HG02571 (cell line): ENCODE data around the gene ATG3.
"Not testable (repeated sequence)": the region's sequence is repeated elsewhere in the genome, so short reads cannot be mapped to it uniquely, and the experiment has no call there.

Experiments used
- ATAC-seq: cut with Tn5 transposase; IDR thresholded peaks from one replicate; pipeline ENCODE4 v1.9.1; 2021; ENCODE audit warnings: mild to moderate bottlenecking, moderate library complexity; ENCODE audit not compliant: unreplicated experiment

The ATG3 gene

DNA sequence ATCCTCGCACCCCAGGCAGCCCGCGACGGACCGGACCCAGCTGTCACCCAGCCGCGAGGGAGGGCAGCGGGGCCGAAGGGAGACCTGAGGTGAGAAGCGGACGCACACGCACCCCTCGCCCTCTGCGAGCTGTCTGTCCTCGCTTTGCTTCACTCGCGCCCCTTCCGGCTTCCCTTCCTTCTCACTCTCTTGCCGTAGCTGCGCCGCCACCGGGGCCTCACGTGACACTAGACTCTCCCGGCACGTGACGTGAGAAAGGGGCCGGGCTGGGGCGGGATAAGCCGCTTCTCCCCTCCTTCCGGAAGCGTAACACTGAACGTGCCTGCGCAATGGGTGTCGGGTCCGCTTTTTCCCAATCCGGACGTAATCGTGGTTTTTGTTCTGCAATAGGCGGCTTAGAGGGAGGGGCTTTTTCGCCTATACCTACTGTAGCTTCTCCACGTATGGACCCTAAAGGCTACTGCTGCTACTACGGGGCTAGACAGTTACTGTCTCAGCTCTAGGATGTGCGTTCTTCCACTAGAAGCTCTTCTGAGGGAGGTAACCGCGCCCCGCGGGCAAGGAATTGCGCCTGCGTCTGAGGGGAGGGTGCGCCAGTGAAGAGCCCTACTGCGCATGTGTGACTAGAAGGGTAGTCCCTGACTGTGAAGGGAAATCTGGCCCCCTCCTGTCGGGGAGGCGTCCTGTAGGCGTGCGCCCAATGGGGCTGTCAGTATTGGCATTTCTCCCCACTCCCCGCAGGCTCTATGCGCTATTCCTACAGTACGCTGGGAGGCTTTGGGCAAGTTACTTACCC, at the start of gene ATG3, which contains the start of gene SLC35A5:
Gene ATG3, minus strand, starts transcription at position 229 of the 796 bp plus-strand sequence. CDS start 434 bp downstream, outside the sequence.
Gene SLC35A5, plus strand, starts transcription at position 312 of the 796 bp plus-strand sequence. CDS start 1,359 bp downstream, outside the sequence.
- peak; percentile 74 for ATAC-seq

DNA sequence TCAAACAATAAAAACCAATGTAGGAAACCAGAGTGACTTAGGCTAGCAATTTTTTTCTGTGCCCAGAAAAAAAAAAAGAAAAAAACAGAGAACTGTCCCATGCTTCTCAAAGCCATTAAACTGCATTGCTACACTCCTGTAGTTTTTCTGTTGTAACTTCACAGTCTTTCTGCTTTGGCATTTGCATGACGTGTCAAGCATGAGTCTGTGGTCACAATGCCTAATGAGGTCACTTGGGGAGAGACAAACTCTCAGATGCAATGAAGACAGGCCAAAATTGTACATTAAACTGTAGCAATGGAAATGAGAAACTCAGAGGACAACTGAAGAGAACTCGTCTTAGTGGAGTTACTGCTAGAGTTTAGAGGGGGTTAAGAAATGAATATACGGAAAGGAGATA, 48.4 kb upstream of the ATG3 start:
- no peak for ATAC-seq

DNA sequence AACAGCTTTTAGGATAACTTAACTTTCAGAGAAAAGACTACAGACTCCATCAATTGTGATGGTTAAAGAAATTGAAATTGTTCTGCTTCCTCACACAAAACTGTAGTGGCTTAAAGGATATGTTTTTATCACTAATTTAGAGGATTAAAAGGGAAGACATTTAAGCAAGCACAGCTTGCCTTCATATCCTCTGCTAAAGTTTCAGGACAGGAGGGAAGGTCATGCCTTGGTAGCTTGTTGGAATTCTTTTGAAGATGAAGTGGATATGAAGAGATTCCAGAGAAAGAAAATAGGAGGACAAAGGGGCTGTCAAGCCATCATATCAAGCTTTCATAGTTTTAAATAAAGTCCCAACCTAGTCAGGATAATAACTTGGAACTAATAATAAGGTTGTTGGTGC, 46.1 kb upstream of the ATG3 start:
- ATAC-seq = no peak

DNA sequence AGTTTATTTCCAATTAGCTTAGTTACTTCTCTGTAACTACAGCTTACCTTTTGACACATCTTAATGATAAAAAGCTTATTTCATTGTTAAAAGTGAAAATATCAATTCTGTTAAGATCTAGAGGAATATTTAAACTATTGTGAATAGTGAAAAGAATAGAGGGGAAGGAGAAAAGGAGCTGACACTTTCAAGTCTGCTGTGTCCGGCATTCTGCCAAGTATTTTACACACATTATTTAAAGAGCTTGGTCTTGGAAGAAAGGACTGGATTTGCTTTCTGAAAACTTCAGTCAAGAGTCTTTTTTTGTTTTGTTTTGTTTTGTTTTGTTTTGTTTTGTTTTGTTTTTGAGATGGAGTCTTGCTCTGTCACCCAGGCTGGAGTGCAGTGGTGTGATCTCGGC, 44.3 kb upstream of the ATG3 start:
- no peak for ATAC-seq

DNA sequence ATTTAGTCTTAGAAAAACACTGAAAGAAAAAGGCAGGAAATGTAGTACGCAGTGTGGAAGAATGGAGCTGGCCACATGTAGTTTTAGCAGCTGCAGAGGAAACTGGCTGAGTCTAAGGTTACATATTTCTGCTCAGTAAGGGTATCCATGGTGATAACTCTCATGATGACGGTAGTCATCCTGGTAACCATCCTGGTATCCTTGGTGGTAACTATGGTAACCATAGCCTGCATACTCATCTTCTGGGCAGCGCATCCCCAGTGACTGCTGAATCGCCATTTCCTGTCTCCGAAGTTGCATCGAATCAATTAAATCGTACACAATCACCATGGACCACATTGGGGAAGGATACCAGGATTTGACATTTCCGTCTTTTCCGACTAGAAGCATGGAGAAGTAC, 43.5 kb upstream of the ATG3 start:
- ATAC-seq = no peak

DNA sequence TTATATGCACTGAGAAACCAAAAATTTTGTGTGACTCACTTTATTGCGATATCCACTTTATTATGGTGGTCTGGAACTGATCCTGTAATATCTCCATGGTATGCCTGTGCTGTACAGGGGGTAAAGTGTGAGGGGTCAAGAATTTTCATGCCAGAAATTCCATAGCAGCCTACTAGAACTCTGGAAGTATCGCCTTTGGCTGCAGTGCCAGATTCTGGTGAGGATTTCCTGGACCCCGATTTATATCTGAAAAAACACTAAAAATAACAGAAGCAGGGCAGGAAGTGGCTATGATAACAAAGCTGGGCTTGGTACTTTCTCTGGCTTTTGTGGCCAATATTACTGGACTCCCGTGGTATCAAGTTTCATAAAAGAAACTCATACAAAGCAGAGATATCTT, 42.8 kb upstream of the ATG3 start:
- ATAC-seq = no peak

DNA sequence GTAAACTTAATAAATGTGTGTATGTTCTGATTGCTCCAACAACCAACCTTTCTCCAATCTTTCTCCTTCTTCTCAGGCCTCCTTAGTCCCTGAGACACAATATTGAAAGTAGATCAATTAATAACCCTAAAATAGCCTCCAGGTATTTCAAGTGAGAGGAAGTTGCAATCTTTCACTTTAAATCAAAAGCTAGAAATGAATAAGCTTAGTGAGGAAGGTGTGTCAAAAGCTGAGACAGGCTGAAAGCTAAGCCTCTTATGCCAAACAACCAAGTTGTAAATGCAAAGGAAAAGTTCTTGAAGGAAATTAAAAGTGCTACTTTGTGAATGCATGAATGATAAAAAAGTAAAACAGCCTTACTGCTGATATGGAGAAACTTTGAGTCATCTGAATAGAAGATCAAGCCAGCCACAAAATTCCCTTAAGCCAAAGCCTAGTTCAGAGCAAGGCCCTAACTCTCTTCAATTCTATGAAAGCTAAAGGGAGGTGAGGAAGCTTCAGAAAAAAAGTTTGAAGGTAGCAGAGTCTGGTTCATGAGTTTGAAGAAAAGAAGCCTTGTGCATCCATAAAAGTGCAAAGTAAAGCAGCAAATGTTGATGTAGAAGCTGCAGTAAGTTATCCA, 40.6 kb upstream of the ATG3 start:
- no peak for ATAC-seq

DNA sequence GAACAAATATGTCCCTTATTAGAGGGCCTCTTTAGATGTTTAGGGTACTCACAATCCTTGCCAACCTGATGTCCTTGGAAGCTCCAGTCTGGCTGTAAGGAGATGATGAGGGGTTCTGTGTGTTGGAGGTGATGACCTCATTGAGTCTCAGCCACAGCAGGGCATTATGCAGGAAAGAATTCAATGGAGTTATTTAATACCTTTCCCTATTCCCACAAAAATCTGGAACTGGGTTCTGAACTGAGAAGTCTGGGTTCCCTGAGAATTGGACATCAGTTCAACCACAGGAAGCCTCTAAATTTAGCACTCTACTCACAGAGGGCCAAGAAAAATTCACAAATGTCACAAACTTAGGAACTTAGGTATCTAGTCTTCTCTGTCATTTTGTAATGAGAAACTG, 37.0 kb upstream of the ATG3 start:
- ATAC-seq = no peak

DNA sequence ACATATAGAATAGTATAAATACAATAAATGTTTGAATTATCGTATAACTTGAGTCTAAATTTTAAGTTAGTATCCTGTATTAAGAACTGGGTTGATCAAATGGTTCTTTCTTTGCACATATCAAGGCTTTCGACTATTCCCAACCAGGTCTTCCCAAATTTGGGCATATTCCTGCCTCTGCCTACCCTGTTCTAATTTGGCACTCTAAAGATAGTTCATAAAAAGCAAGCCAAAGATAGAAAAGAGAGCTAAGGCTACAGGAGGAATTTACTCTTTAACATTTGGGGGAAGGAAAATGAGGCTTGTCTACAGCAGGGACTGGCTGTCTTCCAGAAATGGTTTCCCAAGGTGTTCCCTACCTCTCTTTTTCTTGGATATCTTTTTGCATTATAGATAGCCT, 36.2 kb upstream of the ATG3 start:
- no peak for ATAC-seq

DNA sequence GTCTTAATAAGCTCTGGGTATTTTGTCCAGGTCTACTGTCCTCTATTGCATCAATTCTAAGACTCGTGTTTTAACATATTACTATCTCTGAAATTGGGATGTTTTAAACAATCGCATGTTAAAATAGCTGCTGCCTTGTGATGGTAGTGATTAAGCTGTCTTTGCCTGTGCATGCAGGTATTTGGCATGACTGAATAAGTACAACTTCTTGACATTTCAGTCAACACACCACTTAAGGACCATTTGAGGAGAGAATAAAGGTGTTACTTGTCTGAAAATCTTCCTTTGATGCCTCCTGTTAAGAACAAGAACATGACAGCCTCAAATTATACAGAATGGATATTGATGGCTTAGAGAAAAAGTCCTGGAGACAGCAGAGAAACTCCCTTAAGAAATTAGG, 33.1 kb upstream of the ATG3 start:
- no peak for ATAC-seq

DNA sequence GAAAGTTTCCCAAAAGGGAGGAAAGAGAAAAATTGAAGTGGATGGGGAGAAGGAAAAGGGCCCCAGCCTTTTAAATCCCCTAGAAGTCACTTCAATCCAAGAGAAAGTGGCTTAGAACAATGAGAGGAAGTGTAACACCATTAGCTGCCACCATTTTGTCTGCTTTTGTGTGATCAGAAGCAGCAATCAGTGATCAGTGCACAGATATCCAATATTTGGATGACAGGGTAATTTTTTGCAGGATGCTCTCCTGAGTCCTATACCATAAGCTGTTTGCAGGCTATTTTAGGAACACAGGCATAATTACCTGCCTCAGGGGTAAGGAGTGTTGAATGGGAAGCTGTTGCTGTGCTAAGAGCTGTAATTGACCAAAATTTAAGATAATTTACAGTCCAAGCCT, 31.5 kb upstream of the ATG3 start:
- no peak for ATAC-seq

DNA sequence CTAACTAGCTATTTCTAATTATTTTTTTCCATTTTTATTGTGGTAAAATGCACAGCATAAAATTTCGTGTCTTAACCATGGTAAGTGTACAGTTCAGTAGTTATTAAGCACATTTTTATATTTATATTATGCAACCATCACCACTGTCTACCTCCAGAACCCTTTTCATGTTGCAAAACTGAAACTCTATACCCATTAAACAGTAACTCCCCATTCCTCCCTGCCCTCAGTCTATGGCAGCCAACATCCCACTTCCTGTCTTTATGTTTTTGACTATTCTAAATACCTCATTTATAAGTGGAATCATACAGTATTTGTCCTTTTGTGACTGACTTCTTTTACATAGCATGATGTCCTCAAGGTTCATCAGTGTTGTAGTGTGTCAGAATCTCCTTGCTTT, 25.6 kb upstream of the ATG3 start:
- no peak for ATAC-seq

DNA sequence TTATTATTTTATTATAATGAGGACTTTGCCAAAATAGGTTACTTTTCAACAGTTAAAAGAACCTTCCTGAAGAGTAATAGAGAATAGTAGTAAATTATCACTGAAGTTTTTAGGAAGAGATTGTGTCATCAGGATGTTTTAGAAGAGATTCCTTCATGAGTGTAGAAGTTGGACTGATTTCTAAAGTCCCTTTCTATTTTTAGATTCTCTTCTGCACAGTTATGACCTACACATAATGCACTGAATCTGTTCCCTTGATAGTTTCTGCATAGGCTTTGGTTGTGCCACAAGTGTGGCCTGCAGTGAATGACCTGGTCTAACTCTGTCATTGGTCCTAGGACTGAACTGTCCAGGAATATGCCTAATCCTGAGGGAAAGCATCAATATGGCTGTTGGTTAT, 24.0 kb upstream of the ATG3 start:
- ATAC-seq = no peak

DNA sequence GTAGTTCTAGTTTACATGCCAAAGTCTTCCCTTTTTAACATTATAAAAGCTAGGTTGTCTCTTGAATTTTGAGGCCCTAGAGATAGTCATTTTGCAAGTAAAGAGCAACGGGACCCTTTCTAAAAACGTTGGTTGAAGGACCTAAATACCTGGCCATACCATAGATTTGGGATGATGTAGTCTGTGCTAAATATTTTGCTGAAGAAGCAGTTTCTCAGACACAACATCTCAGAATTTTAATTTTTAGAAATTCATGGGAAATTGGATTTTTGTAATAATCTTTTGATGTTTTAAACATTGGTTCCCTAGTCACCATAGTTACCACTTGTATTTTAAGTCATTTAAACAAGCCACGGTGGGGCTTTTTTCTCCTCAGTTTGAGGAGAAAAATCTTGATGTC, 21.3 kb upstream of the ATG3 start:
- no peak for ATAC-seq

DNA sequence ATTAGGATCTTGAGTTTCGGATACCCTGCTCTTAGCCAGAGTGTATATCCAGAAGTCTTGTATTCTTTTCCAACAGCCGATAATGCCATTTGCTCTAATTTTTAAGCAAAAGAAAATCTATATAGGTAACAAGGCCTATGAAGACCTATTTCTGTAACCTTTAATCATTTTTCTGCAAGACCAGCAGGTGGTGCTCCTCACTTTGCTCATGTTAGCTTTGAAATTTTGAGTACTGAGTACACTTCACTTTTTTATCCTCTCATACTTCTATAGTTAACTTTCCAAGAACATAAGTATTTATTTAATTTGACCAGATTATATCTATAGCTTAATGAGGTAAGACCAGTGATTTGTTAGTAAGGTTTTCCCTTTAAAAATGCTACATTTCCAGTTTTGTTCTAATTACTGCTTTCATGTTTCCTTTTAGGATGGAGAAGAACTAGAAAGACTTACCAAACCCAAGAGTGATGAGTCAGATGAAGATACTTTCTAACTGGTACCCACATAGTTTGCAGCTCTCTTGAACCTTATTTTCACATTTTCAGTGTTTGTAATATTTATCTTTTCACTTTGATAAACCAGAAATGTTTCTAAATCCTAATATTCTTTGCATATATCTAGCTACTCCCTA, 20.6 kb upstream of the ATG3 start:
- ATAC-seq = no peak

DNA sequence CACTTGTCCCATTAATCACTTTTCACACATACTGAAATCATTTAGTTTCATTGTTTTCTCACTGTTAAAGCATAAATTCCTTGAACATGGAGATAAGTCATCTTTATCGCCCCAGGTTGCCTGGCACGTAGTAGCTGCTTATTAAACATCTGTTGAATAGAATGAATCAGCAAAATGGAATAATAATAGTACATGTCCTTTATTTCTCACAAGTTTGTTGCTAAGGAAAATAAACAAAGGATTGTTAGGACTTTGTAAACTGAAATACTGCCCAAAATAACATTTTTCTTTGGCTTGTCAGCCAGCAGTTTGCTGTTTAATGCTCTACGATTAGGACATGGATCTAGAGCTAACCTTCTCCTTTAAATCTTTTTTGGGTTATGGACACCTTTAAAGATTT, 17.9 kb upstream of the ATG3 start:
- ATAC-seq = no peak

DNA sequence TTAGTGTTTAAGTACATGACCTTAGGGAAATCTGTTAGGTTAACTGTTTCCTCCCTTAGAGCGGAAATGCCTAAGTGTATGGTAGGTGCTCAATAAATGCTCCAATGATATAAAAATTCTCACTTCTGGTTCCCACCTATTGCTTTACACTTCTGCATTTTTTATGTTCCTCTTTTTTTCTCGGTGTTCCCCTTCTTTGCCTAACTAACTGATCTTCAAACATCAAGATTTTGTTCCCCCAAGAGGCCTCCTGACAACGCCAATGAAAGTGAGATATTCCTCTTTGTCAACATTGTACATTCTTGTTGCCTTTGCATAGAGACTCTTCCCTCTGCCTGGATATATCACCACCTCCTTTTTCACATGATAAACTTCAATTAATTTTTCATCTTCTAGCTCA, 17.5 kb upstream of the ATG3 start:
- ATAC-seq = no peak

DNA sequence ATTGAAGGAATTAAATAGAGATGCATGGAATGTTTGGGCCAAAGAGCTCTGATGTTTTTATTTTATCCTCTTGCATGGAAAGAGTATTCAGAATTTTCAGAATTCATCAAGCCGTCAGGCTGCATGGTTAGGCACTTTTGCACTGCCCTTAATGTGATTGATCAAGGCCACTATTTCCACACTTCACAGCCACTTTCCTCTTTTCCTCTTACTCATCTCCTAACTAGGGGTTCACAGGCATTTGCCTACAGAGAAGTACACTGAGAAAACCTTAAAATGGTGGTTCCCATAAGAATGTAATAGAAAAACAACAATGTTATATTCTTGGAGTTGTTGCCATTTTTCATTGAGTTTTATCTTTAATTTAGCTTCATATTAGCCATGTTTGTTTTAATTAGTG, 10.9 kb upstream of the ATG3 start:
- ATAC-seq = no peak

DNA sequence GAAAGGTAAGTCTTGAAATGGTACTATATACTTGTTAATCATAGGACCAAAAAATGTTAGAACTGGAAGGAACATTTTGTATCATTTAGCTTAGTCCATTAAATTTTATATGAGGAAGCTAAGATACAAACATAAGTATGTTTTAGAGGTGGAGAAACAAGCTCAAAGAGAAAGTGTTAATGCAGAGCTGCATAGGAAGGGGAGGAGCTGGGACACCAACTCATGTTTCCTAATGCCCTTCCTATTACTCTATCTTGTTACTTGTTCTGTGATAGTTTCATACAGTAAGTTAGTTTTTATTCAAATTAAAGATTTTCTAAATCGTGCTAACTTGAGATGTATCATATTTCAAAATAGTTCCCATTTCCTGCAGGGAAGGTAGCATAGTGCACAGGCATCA, 7.5 kb upstream of the ATG3 start:
- ATAC-seq = no peak

DNA sequence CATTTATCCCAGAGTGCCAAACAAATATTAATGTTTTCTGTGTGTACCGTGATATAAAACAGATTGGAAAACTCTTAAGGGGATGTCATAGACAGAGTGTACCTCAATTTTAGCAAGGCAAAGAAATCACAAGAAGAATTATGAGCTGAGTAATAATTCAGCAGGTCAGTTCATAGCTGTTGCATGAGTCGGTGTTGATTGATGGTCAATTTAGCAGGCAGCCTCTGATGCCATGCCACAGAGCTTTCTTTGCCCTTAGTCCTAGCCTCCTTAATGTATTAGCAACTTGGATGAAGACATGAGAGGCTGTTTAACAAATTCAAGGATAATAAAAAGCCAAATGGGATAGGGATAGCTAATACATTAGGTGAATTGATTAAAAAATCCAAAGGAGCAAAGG, 6.9 kb upstream of the ATG3 start:
- ATAC-seq = no peak

DNA sequence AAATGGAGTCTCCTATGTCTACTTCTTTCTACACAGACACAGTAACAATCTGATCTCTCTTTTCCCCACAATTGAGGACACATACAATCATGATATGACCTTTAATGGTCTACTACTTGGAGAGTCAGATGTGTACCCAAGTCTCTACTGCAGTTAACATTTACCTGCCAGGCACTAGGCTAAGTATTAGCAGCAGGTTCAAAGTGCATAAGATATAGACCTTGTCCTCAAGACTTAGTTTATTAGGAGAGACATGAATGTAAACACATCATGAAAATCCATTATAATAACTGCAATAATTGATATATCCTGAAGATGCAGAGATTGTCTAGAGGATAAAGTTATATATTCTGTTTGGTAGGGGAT, 3.2 kb upstream of the ATG3 start:
- no peak for ATAC-seq

DNA sequence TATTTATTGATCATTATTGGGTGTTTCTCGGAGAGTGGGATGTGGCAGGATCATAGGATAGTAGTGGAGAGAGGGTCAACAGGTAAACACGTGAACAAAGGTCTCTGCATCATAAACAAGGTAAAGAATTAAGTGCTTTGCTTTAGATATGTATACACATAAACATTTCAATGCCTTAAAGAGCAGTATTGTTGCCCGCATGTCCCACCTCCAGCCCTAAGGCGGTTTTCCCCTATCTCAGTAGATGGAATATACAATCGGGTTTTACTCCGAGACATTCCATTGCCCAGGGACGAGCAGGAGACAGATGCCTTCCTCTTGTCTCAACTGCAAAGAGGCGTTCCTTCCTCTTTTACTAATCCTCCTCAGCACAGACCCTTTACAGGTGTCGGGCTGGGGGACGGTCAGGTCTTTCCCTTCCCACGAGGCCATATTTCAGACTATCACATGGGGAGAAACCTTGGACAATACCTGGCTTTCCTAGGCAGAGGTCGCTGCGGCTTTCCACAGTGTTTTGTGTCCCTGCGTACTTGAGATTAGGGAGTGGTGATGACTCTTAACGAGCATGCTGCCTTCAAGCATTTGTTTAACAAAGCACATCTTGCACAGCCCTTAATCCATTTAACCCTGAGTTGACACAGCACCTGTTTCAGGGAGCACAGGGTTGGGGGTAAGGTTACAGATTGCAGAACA, 2.6 kb upstream of the ATG3 start:
- not testable (repeated sequence) for ATAC-seq
